Left ventricle myocardium inferior (tissue), 1 donor: ENCODE data around the gene PTGIS. TPM values are rescaled to one million over a fixed set of nuclear protein-coding genes. Genes with fewer than 3 reads are reported as not detected.
A peak's percentile ranks its signal among the peaks of the same experiment; 100 is the strongest.

ENCODE experiments used
- DNase-seq: peaks from one replicate; pipeline ENCODE4 v3.0.0-alpha.2; 2020
- H3K27ac ChIP-seq: fragments of 200-600 bp; replicated peaks from 2 replicates; pipeline ENCODE4 v1.8.0; 2021
- H3K27me3 ChIP-seq: fragments of 200-600 bp; 2 replicates; pipeline ENCODE4 v1.8.0; 2021; ENCODE audit warnings: low read depth
- H3K36me3 ChIP-seq: fragments of 200-600 bp; 2 replicates; pipeline ENCODE4 v1.8.0; 2021
- H3K4me1 ChIP-seq: fragments of 200-600 bp; 2 replicates; pipeline ENCODE4 v1.8.0; 2021
- H3K4me3 ChIP-seq: fragments of 200-600 bp; 2 replicates; pipeline ENCODE4 v1.8.0; 2021; ENCODE audit warnings: mild to moderate bottlenecking, moderate library complexity
- H3K9me3 ChIP-seq: fragments of 200-600 bp; replicated peaks from 2 replicates; pipeline ENCODE4 v1.8.0; 2021
- CTCF ChIP-seq: fragments of 200-600 bp; IDR thresholded peaks from 2 replicates; pipeline ENCODE4 v1.8.0; 2021; ENCODE audit warnings: antibody characterized with exemption, mild to moderate bottlenecking, borderline replicate concordance
- intact Hi-C: fragments of 100-400 bp; cut with micrococcal nuclease; formaldehyde crosslinking; loops from one replicate; pipeline ENCODE4 v1.11.0; 2022
- total RNA-seq: library from RNA; stranded (reverse); fragmentation: NEBNext Ultra II Directional; extraction: Animal tissue kit (Norgen Biotek cat#: 25700); gene quantifications from one replicate; pipeline ENCODE4 v1.2.1, GENCODE V29; 2021
- donor health status: DM: no; HTN: yes; CAD: no; lungs with severe emphysema.

The PTGIS gene
- total RNA-seq, 1 donor from 2014 or later = 26.3 TPM

GRCh38 chr20:49483018-49483695, 84.8 kb downstream of the PTGIS start:
- H3K4me1 ChIP-seq = peaks cover 26% of the 10 kb centered on the region
- no peak for TF ChIP-seq CTCF
- H3K27ac ChIP-seq = peak overlapping the region; percentile 58

DNA sequence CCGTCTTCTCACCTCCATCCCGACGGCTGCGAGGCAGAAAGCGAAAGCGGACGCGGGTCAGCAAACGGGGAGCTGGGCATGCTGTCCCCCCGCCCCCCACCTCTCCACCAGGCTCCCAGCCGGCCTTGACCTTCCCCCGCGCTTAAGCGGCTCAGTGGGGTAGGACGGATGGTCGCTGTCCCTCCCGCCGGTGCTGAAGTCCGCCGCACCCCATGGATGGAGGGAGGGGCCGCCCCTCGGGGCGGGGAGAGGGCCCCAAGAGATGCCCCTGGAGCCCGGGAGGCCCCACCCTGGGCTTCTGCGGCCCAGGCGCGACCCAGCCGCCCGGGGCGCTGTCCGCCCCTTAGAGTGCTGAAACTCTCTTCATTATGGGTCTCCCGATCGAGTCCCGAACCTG, 85.3 kb downstream of the PTGIS start, which contains the start of gene KCNB1:
Gene KCNB1 (minus strand): TSS at position 48 of the 397 bp plus-strand sequence. CDS start 188 bp downstream, outside the sequence.
- TF ChIP-seq CTCF = no peak
- DNase-seq = peak; percentile 56
- Histone ChIP-seq H3K4me3 (peak within 1 kb of the TSS; percentile 67), H3K36me3 (no peaks in the 10 kb centered on the region), H3K9me3 (no peaks in the 10 kb centered on the region), H3K4me1 (peaks cover 26% of the 10 kb centered on the region), H3K27me3 (peaks cover 80% of the 10 kb centered on the region), H3K27ac (peak within 1 kb of the TSS; percentile 58)
- intact Hi-C loops = loop anchor here (10.0 kb wide), 1 partner anchor 98 kb away; no protein-coding TSS in a partner anchor

More at GRCh38 chr20:49483018-49483695, 84.8 kb downstream of the PTGIS start:
- intact Hi-C loops = loop anchor here (10.0 kb wide), 1 partner anchor 98 kb away; no protein-coding TSS in a partner anchor
- DNase-seq = no peak
- Histone ChIP-seq H3K27me3 (peaks cover 78% of the 10 kb centered on the region), H3K4me3 (peak overlapping the region; percentile 67), H3K36me3 (no peaks in the 10 kb centered on the region), H3K9me3 (no peaks in the 10 kb centered on the region)

DNA sequence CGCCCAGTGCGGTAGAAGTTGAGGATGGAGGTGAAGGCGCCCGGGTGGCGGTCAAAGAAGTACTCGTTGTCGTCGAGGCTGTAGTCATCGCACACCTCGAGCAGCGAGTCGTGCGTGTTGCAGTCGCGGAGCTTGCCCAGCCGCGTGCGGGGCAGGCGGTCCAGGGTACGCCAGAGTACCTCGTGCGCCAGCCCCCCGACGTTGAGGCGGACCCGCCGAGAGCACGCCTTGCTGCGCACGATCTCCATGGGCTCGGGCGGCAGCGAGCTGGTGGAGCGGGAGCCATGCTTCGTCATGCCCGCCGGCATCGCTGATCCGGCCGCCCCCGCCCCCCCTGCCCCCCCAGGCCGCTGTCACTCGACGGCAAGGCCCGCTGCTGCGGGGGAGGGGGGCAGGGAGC, 85.8 kb downstream of the PTGIS start:
- no peaks in the 10 kb centered on the region for H3K36me3 ChIP-seq
- DNase-seq = no peak
- H3K27ac ChIP-seq = no peak overlapping the region
- no peak for TF ChIP-seq CTCF
- H3K27me3 ChIP-seq = peaks cover 80% of the 10 kb centered on the region
- peak overlapping the region; percentile 67 for H3K4me3 ChIP-seq
- intact Hi-C loops = loop anchor here (10.0 kb wide), 1 partner anchor 97 kb away; no protein-coding TSS in a partner anchor
- peaks cover 26% of the 10 kb centered on the region for H3K4me1 ChIP-seq
- no peaks in the 10 kb centered on the region for H3K9me3 ChIP-seq

DNA sequence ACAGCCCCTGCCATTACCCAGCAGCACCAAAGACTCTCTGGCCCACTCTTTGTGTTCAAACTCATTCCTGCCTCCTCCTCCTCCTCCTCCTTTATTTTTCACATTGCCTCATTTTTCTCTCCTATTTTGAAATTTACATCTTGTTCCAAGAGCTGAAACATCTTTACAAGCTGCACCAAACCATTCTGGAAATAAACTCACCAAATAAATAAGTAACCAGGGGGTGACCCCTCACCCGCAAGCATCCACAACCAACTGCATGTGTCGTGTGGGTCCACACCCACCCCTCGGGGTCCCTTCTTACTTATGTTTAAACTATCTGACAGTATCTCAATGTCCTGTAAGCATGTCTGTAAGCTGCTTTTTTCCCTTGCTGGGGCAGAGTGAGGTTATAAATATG, 86.8 kb downstream of the PTGIS start:
- no peak for TF ChIP-seq CTCF
- Histone ChIP-seq H3K4me1 (peaks cover 26% of the 10 kb centered on the region), H3K27me3 (peaks cover 78% of the 10 kb centered on the region), H3K27ac (no peak overlapping the region), H3K36me3 (no peaks in the 10 kb centered on the region), H3K9me3 (no peaks in the 10 kb centered on the region), H3K4me3 (no peak overlapping the region)
- no peak for DNase-seq
- intact Hi-C loops = loop anchor here (10.0 kb wide), 1 partner anchor 96 kb away; no protein-coding TSS in a partner anchor

- Histone ChIP-seq H3K4me3 (no peak overlapping the region), H3K27ac (no peak overlapping the region), H3K9me3 (no peaks in the 10 kb centered on the region), H3K36me3 (no peaks in the 10 kb centered on the region), H3K27me3 (peaks cover 69% of the 10 kb centered on the region), H3K4me1 (peaks cover 26% of the 10 kb centered on the region)
- DNase-seq = no peak
- intact Hi-C loops = loop anchor here (10.0 kb wide), 1 partner anchor 95 kb away; no protein-coding TSS in a partner anchor
- TF ChIP-seq CTCF = no peak
Measured at GRCh38 chr20:49480236-49480635, 87.7 kb downstream of the PTGIS start.
